ENCODE measurements around the gene MYO3B.
A peak's percentile ranks its signal among the peaks of the same experiment; 100 is the strongest.

Gene MYO3B

GRCh38 chr2:170544817-170545216 lies 366.9 kb downstream of the MYO3B start:
- TF ChIP-seq SETDB1 (IDR thresholded peaks at IDR 0.05; ENCODE audit: insufficient read length, low read length) (peak; percentile 72), ZNF521 (tag by site-specific recombination; IDR thresholded peaks at IDR 0.05) (no peak), ZNF157 (tag by site-specific recombination; IDR thresholded peaks at IDR 0.05) (no peak), ZNF350 (tag by site-specific recombination; IDR thresholded peaks at IDR 0.05) (no peak), KLF1 (tag by site-specific recombination; IDR thresholded peaks at IDR 0.05) (no peak)
- TF ChIP-seq, protein P1, sequence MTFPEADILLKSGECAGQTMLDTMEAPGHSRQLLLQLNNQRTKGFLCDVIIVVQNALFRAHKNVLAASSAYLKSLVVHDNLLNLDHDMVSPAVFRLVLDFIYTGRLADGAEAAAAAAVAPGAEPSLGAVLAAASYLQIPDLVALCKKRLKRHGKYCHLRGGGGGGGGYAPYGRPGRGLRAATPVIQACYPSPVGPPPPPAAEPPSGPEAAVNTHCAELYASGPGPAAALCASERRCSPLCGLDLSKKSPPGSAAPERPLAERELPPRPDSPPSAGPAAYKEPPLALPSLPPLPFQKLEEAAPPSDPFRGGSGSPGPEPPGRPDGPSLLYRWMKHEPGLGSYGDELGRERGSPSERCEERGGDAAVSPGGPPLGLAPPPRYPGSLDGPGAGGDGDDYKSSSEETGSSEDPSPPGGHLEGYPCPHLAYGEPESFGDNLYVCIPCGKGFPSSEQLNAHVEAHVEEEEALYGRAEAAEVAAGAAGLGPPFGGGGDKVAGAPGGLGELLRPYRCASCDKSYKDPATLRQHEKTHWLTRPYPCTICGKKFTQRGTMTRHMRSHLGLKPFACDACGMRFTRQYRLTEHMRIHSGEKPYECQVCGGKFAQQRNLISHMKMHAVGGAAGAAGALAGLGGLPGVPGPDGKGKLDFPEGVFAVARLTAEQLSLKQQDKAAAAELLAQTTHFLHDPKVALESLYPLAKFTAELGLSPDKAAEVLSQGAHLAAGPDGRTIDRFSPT (tag by site-specific recombination; IDR thresholded peaks at IDR 0.05): no peak
- TF ChIP-seq, protein P2, sequence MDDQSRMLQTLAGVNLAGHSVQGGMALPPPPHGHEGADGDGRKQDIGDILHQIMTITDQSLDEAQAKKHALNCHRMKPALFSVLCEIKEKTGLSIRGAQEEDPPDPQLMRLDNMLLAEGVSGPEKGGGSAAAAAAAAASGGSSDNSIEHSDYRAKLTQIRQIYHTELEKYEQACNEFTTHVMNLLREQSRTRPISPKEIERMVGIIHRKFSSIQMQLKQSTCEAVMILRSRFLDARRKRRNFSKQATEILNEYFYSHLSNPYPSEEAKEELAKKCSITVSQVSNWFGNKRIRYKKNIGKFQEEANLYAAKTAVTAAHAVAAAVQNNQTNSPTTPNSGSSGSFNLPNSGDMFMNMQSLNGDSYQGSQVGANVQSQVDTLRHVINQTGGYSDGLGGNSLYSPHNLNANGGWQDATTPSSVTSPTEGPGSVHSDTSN (CRISPR knock-in tag; IDR thresholded peaks at IDR 0.05): no peak
- Histone ChIP-seq H3K9me3 (ENCODE audit: control insufficient read depth, insufficient read depth, low read depth, low read length) (no peaks in the 10 kb centered on the region), H3K27ac (ENCODE audit: extremely low read depth, low read depth, low read length) (no peak overlapping the region), H3K4me1 (ENCODE audit: control insufficient read depth, insufficient read depth, low read length) (no peaks in the 10 kb centered on the region), H3K36me3 (ENCODE audit: control insufficient read depth in 2 of 2, insufficient read depth in 1 of 2, low read length in 2 of 2) (no peaks in the 10 kb centered on the region), H3K4me3 (ENCODE audit: low read depth, low read length) (no peak overlapping the region)
- ChIA-PET CTCF (interaction anchor here (0.5 to 1.2 kb wide), 4 partner anchors 11 to 633 kb away, joined by 3 read pairs; no protein-coding TSS in a partner anchor), POLR2A (no interaction called here)

GRCh38 chr2:170548304-170548703 lies 370.4 kb downstream of the MYO3B start:
- ChIA-PET CTCF (interaction anchor here (1.0 kb wide), 1 partner anchor 264 kb away, joined by 5 read pairs; no protein-coding TSS in a partner anchor), POLR2A (no interaction called here)

More at GRCh38 chr2:170548304-170548703, 370.4 kb downstream of the MYO3B start:
- Histone ChIP-seq H3K27ac (ENCODE audit: extremely low read depth, low read depth, low read length) (no peak overlapping the region), H3K9me3 (ENCODE audit: control insufficient read depth, insufficient read depth, low read depth, low read length) (no peaks in the 10 kb centered on the region), H3K36me3 (ENCODE audit: control insufficient read depth in 2 of 2, insufficient read depth in 1 of 2, low read length in 2 of 2) (no peaks in the 10 kb centered on the region), H3K4me3 (ENCODE audit: low read depth, low read length) (no peak overlapping the region), H3K4me1 (ENCODE audit: control insufficient read depth, insufficient read depth, low read length) (no peaks in the 10 kb centered on the region)
- TF ChIP-seq, protein P3, sequence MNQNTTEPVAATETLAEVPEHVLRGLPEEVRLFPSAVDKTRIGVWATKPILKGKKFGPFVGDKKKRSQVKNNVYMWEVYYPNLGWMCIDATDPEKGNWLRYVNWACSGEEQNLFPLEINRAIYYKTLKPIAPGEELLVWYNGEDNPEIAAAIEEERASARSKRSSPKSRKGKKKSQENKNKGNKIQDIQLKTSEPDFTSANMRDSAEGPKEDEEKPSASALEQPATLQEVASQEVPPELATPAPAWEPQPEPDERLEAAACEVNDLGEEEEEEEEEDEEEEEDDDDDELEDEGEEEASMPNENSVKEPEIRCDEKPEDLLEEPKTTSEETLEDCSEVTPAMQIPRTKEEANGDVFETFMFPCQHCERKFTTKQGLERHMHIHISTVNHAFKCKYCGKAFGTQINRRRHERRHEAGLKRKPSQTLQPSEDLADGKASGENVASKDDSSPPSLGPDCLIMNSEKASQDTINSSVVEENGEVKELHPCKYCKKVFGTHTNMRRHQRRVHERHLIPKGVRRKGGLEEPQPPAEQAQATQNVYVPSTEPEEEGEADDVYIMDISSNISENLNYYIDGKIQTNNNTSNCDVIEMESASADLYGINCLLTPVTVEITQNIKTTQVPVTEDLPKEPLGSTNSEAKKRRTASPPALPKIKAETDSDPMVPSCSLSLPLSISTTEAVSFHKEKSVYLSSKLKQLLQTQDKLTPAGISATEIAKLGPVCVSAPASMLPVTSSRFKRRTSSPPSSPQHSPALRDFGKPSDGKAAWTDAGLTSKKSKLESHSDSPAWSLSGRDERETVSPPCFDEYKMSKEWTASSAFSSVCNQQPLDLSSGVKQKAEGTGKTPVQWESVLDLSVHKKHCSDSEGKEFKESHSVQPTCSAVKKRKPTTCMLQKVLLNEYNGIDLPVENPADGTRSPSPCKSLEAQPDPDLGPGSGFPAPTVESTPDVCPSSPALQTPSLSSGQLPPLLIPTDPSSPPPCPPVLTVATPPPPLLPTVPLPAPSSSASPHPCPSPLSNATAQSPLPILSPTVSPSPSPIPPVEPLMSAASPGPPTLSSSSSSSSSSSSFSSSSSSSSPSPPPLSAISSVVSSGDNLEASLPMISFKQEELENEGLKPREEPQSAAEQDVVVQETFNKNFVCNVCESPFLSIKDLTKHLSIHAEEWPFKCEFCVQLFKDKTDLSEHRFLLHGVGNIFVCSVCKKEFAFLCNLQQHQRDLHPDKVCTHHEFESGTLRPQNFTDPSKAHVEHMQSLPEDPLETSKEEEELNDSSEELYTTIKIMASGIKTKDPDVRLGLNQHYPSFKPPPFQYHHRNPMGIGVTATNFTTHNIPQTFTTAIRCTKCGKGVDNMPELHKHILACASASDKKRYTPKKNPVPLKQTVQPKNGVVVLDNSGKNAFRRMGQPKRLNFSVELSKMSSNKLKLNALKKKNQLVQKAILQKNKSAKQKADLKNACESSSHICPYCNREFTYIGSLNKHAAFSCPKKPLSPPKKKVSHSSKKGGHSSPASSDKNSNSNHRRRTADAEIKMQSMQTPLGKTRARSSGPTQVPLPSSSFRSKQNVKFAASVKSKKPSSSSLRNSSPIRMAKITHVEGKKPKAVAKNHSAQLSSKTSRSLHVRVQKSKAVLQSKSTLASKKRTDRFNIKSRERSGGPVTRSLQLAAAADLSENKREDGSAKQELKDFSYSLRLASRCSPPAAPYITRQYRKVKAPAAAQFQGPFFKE (tag by site-specific recombination; IDR thresholded peaks at IDR 0.05; ENCODE audit: borderline replicate concordance): no peak
- TF ChIP-seq, protein P4, sequence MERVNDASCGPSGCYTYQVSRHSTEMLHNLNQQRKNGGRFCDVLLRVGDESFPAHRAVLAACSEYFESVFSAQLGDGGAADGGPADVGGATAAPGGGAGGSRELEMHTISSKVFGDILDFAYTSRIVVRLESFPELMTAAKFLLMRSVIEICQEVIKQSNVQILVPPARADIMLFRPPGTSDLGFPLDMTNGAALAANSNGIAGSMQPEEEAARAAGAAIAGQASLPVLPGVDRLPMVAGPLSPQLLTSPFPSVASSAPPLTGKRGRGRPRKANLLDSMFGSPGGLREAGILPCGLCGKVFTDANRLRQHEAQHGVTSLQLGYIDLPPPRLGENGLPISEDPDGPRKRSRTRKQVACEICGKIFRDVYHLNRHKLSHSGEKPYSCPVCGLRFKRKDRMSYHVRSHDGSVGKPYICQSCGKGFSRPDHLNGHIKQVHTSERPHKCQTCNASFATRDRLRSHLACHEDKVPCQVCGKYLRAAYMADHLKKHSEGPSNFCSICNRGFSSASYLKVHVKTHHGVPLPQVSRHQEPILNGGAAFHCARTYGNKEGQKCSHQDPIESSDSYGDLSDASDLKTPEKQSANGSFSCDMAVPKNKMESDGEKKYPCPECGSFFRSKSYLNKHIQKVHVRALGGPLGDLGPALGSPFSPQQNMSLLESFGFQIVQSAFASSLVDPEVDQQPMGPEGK (tag by site-specific recombination; IDR thresholded peaks at IDR 0.05): no peak
- TF ChIP-seq WT1 (tag by site-specific recombination; IDR thresholded peaks at IDR 0.05) (no peak), ZSCAN23 (tag by site-specific recombination; IDR thresholded peaks at IDR 0.05) (no peak)
- TF ChIP-seq, protein P5, sequence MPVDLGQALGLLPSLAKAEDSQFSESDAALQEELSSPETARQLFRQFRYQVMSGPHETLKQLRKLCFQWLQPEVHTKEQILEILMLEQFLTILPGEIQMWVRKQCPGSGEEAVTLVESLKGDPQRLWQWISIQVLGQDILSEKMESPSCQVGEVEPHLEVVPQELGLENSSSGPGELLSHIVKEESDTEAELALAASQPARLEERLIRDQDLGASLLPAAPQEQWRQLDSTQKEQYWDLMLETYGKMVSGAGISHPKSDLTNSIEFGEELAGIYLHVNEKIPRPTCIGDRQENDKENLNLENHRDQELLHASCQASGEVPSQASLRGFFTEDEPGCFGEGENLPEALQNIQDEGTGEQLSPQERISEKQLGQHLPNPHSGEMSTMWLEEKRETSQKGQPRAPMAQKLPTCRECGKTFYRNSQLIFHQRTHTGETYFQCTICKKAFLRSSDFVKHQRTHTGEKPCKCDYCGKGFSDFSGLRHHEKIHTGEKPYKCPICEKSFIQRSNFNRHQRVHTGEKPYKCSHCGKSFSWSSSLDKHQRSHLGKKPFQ (tag by site-specific recombination; IDR thresholded peaks at IDR 0.05): no peak

All from HEK293 (cell line).